ENCODE data around the gene AIRE. TPM values are rescaled to one million over a fixed set of nuclear protein-coding genes. Genes with fewer than 3 reads are reported as not detected.
A peak's percentile ranks its signal among the peaks of the same experiment; 100 is the strongest.

Gene AIRE
- total RNA-seq, 2 donors from 2014 or later, result 1.0 TPM; not detected in 1

GRCh38 chr21:44253832-44254710, 31.6 kb upstream of the AIRE start:
- no peaks in the 10 kb centered on the region for H3K36me3 ChIP-seq (replicated peaks in 1 of 2; ENCODE audit: insufficient read depth in 1 of 2, low read depth in 2 of 2)
- no peaks in the 10 kb centered on the region for H3K9me3 ChIP-seq
- no peak overlapping the region for H3K27ac ChIP-seq
- intact Hi-C loops (cut with DNase I), result no loop called here
- peak in 1 of 4 donors; percentile 0 for DNase-seq
- H3K27me3 ChIP-seq, result no peaks in the 10 kb centered on the region
- WGBS, 2 donors, result 45 to 61% methylated on average over 12 to 29 of the region's 29 CpGs
- TF ChIP-seq CTCF (IDR thresholded peaks at IDR 0.05), result no peak
- no peak for TF ChIP-seq POLR2A (IDR thresholded peaks at IDR 0.05)
- no peaks in the 10 kb centered on the region for H3K4me1 ChIP-seq
- no peak overlapping the region for H3K4me3 ChIP-seq
- ATAC-seq, result no peak

- intact Hi-C loops (cut with DNase I), result no loop called here
- WGBS, 2 donors, result 57 to 64% methylated on average over 1 to 9 of the region's 11 CpGs
These were observed 30.1 kb upstream of the AIRE start for GRCh38 chr21:44255511-44255981.

GRCh38 chr21:44258056-44258725, 27.5 kb upstream of the AIRE start:
- H3K9me3 ChIP-seq, result no peaks in the 10 kb centered on the region
- ATAC-seq, result no peak
- no peaks in the 10 kb centered on the region for H3K36me3 ChIP-seq (replicated peaks in 1 of 2; ENCODE audit: insufficient read depth in 1 of 2, low read depth in 2 of 2)
- no peaks in the 10 kb centered on the region for H3K27me3 ChIP-seq
- TF ChIP-seq CTCF (IDR thresholded peaks at IDR 0.05) (no peak), POLR2A (IDR thresholded peaks at IDR 0.05) (no peak)
- 47 to 78% methylated on average over 6 to 32 of the region's 34 CpGs for WGBS, 2 donors
- H3K4me3 ChIP-seq, result no peak overlapping the region
- H3K27ac ChIP-seq, result no peak overlapping the region
- H3K4me1 ChIP-seq, result no peaks in the 10 kb centered on the region
- intact Hi-C loops (cut with DNase I), result no loop called here
- no peak for DNase-seq

More at GRCh38 chr21:44255511-44255981, 30.1 kb upstream of the AIRE start:
- Histone ChIP-seq H3K4me3 (no peak overlapping the region), H3K27ac (no peak overlapping the region), H3K9me3 (no peaks in the 10 kb centered on the region), H3K27me3 (no peaks in the 10 kb centered on the region), H3K36me3 (replicated peaks in 1 of 2; ENCODE audit: insufficient read depth in 1 of 2, low read depth in 2 of 2) (no peaks in the 10 kb centered on the region), H3K4me1 (no peaks in the 10 kb centered on the region)
- no peak for DNase-seq
- TF ChIP-seq POLR2A (IDR thresholded peaks at IDR 0.05) (no peak), CTCF (IDR thresholded peaks at IDR 0.05) (no peak)
- ATAC-seq, result no peak

GRCh38 chr21:44259082-44259705, 26.5 kb upstream of the AIRE start:
- no peaks in the 10 kb centered on the region for H3K36me3 ChIP-seq (replicated peaks in 1 of 2; ENCODE audit: insufficient read depth in 1 of 2, low read depth in 2 of 2)
- H3K9me3 ChIP-seq, result no peaks in the 10 kb centered on the region
- intact Hi-C loops (cut with DNase I), result no loop called here
- H3K4me1 ChIP-seq, result no peaks in the 10 kb centered on the region
- ATAC-seq (no peak), DNase-seq (no peak)
- no peaks in the 10 kb centered on the region for H3K27me3 ChIP-seq
- TF ChIP-seq POLR2A (IDR thresholded peaks at IDR 0.05) (no peak), CTCF (IDR thresholded peaks at IDR 0.05) (no peak)
- WGBS, 2 donors, result 74 to 77% methylated on average over 17 to 22 of the region's 22 CpGs
- H3K4me3 ChIP-seq, result no peak overlapping the region
- H3K27ac ChIP-seq, result no peak overlapping the region
